ACHN (cell line): ENCODE results near the gene SLC4A1.
"Not testable (repeated sequence)": the region's sequence is repeated elsewhere in the genome, so short reads cannot be mapped to it uniquely, and the experiment has no call there.

Experiments used
- DNase-seq: peaks from one replicate; pipeline ENCODE4 v3.0.0-alpha.2; 2015
- in situ Hi-C: cut with HindIII; loops from 2 replicates; pipeline ENCODE4 v1.10.0; 2017; ENCODE audit warnings: low sequenced_read_pairs, low pct_ligation_motif_present, low pct_unique_long_range_greater_than_20kb

The SLC4A1 gene

GRCh38 chr17:44263345-44263902, 4.5 kb downstream of the SLC4A1 start:
- in situ Hi-C loops, result no loop called here
- no peak for DNase-seq

GRCh38 chr17:44262654-44263225, 5.2 kb downstream of the SLC4A1 start:
- in situ Hi-C loops, result no loop called here
- no peak for DNase-seq

GRCh38 chr17:44260296-44260695, 7.6 kb downstream of the SLC4A1 start:
- in situ Hi-C loops, result no loop called here
- DNase-seq, result no peak

- no peak for DNase-seq
- in situ Hi-C loops, result no loop called here
These were observed 9.1 kb downstream of the SLC4A1 start for GRCh38 chr17:44258811-44259351.

GRCh38 chr17:44257815-44258760, 9.8 kb downstream of the SLC4A1 start:
- no peak for DNase-seq
- in situ Hi-C loops, result no loop called here

- no peak for DNase-seq
- in situ Hi-C loops, result no loop called here
These were observed 11.3 kb downstream of the SLC4A1 start for GRCh38 chr17:44256671-44257070.

GRCh38 chr17:44255915-44256314, 12.0 kb downstream of the SLC4A1 start:
- in situ Hi-C loops, result no loop called here
- DNase-seq, result no peak

- no peak for DNase-seq
- in situ Hi-C loops, result no loop called here
These were observed 13.4 kb downstream of the SLC4A1 start for GRCh38 chr17:44254361-44255095.

- in situ Hi-C loops, result no loop called here
- no peak for DNase-seq
These were observed 14.9 kb downstream of the SLC4A1 start for GRCh38 chr17:44253006-44253405.

GRCh38 chr17:44251062-44251461, 16.9 kb downstream of the SLC4A1 start:
- in situ Hi-C loops, result no loop called here

GRCh38 chr17:44249501-44250246, 18.3 kb downstream of the SLC4A1 start:
- in situ Hi-C loops, result no loop called here
- DNase-seq, result no peak

More at GRCh38 chr17:44251062-44251461, 16.9 kb downstream of the SLC4A1 start:
- no peak for DNase-seq

GRCh38 chr17:44247876-44248736, 19.8 kb downstream of the SLC4A1 start:
- in situ Hi-C loops, result no loop called here
- DNase-seq, result no peak

- no peak for DNase-seq
- in situ Hi-C loops, result no loop called here
These were observed 20.5 kb downstream of the SLC4A1 start for GRCh38 chr17:44247440-44247841.

GRCh38 chr17:44241106-44241624, 26.8 kb downstream of the SLC4A1 start:
- in situ Hi-C loops, result no loop called here
- DNase-seq, result no peak

- in situ Hi-C loops, DNase-seq: not testable (repeated sequence)
These were observed 30.0 kb downstream of the SLC4A1 start for GRCh38 chr17:44237886-44238285.

GRCh38 chr17:44236444-44236991, 31.4 kb downstream of the SLC4A1 start:
- in situ Hi-C loops, result no loop called here
- no peak for DNase-seq

GRCh38 chr17:44235583-44235936, 32.4 kb downstream of the SLC4A1 start:
- in situ Hi-C loops, result no loop called here
- peak; percentile 95 for DNase-seq
